ENCODE data around the gene ANKLE1. TPM values are rescaled to one million over a fixed set of nuclear protein-coding genes. Genes with fewer than 3 reads are reported as not detected.

Gene ANKLE1
- polyA plus RNA-seq, 2 of the 4 experiments (the other 2 are of a cell fraction) = 0.56 to 0.74 TPM

DNA sequence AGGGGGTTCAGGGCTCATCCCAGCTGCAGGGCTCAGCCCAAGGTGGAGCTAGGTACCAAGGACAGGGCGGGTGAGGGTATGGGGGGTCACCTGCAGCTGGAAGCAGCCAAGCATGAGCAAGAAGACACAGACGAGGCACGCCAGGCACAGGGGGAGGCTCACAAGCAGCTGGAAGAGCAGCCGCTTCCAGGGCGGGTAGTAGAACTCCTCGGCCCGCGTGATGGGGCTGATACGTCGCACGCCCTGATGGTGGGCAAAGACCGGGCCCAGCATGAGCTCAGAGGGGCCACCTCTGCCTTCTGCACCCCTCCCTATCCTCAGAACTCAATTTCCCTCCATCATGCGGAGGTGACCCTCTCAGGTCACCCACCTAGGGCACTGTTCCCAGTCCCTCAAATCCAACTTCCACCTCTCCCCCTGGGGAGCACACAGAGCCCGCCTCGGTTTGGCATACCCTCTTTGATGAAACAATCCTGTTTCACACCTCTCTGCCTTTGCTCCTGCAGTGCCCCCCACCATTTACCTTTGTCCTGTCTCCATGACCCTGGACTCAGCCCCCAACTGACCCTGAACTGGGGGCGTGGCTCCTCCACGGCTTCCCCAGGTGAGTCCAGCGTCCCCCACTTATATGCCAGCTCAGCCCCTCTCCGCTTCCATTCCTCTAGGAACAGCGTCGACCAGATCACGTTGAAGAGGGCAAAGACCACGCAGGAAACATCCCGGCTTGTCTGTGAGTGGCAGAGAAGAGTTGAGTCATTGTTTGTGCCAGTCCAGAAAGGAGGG lies 48.8 kb downstream of the ANKLE1 start:
- Histone ChIP-seq H3K4me1 (peaks cover 8% of the 10 kb centered on the region), H3K27ac (no peak overlapping the region), H3K9me3 (no peaks in the 10 kb centered on the region), H3K4me3 (no peak overlapping the region), H3K4me2 (no peak overlapping the region)
- 90% methylated on average over 19 of the region's 24 CpGs for WGBS (ENCODE audit: missing lambda C conversion rate)
- FAIRE-seq (no peak), ATAC-seq (no peak), DNase-seq (ENCODE audit: low read depth in 1 of 2, low spot score in 1 of 2) (no peak)
- POLR2A ChIA-PET = no interaction called here
- CTCF ChIA-PET = interaction anchor here (0.8 kb wide), 1 partner anchor 25 kb away, joined by 3 read pairs; the partner anchor contains the start of gene MRPL34
- TF ChIP-seq ZFP36 (IDR thresholded peaks at IDR 0.05; ENCODE audit: borderline replicate concordance, partially characterized antibody) (no peak), EHF (CRISPR knock-in tag; IDR thresholded peaks at IDR 0.05) (no peak), FOXS1 (CRISPR knock-in tag; IDR thresholded peaks at IDR 0.05) (no peak), E2F6 (IDR thresholded peaks at IDR 0.05; ENCODE audit: borderline replicate concordance, low read depth) (no peak), ZSCAN20 (CRISPR knock-in tag; IDR thresholded peaks at IDR 0.05) (no peak), MAFK (IDR thresholded peaks at IDR 0.05; ENCODE audit: partially characterized antibody) (no peak), KDM5A (IDR thresholded peaks at IDR 0.05) (no peak), RARB (CRISPR knock-in tag; IDR thresholded peaks at IDR 0.05) (no peak), ZNF302 (CRISPR knock-in tag; IDR thresholded peaks at IDR 0.05) (no peak), CEBPB (IDR thresholded peaks at IDR 0.05) (no peak), EHMT2 (IDR thresholded peaks at IDR 0.05; ENCODE audit: low read depth) (no peak), SMC3 (IDR thresholded peaks at IDR 0.05) (no peak), ZC3H11A (IDR thresholded peaks at IDR 0.05) (no peak), EP300 (IDR thresholded peaks at IDR 0.05) (no peak), NR3C1 (IDR thresholded peaks at IDR 0.05) (no peak)
- TF ChIP-seq, protein P1, sequence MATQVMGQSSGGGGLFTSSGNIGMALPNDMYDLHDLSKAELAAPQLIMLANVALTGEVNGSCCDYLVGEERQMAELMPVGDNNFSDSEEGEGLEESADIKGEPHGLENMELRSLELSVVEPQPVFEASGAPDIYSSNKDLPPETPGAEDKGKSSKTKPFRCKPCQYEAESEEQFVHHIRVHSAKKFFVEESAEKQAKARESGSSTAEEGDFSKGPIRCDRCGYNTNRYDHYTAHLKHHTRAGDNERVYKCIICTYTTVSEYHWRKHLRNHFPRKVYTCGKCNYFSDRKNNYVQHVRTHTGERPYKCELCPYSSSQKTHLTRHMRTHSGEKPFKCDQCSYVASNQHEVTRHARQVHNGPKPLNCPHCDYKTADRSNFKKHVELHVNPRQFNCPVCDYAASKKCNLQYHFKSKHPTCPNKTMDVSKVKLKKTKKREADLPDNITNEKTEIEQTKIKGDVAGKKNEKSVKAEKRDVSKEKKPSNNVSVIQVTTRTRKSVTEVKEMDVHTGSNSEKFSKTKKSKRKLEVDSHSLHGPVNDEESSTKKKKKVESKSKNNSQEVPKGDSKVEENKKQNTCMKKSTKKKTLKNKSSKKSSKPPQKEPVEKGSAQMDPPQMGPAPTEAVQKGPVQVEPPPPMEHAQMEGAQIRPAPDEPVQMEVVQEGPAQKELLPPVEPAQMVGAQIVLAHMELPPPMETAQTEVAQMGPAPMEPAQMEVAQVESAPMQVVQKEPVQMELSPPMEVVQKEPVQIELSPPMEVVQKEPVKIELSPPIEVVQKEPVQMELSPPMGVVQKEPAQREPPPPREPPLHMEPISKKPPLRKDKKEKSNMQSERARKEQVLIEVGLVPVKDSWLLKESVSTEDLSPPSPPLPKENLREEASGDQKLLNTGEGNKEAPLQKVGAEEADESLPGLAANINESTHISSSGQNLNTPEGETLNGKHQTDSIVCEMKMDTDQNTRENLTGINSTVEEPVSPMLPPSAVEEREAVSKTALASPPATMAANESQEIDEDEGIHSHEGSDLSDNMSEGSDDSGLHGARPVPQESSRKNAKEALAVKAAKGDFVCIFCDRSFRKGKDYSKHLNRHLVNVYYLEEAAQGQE (IDR thresholded peaks at IDR 0.05) = no peak

DNA sequence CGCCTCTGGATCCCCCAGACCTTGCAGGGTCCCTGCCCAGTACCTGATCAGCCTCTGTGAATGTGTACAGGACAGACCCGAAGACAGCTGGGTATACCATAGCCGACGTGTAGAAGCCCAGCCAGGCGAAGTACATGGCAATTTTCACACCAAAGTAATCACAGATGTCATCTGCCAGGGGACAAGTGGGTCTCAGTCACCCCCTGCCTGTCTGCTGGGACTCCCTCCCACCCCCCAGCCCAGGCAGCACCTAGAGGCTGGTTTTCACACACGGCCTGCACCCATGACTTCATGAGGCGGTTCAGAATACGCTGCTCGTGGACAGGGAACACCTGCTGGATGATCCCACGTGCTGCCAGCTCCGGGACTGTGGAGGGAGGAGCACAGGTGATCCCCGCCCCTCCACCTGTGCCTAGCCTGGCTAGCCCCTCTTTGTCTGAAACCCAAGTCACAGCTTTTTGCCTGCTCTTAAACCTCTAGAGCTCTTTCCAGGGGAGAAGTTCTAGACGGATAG lies 49.4 kb downstream of the ANKLE1 start:
- WGBS (ENCODE audit: missing lambda C conversion rate) = 83% methylated on average over 10 of the region's 13 CpGs
- ChIA-PET CTCF (interaction anchor here (1.6 kb wide), 1 partner anchor 26 kb away, joined by 3 read pairs; the partner anchor contains the start of gene MRPL34), POLR2A (no interaction called here)
- ATAC-seq = no peak
- TF ChIP-seq HOXA7 (CRISPR knock-in tag; IDR thresholded peaks at IDR 0.05) (no peak), ZNF302 (CRISPR knock-in tag; IDR thresholded peaks at IDR 0.05) (no peak), KDM1A (IDR thresholded peaks at IDR 0.05; ENCODE audit: low read depth) (no peak), HOXB13 (CRISPR knock-in tag; IDR thresholded peaks at IDR 0.05; ENCODE audit: low read depth) (no peak)
- TF ChIP-seq, protein P2, sequence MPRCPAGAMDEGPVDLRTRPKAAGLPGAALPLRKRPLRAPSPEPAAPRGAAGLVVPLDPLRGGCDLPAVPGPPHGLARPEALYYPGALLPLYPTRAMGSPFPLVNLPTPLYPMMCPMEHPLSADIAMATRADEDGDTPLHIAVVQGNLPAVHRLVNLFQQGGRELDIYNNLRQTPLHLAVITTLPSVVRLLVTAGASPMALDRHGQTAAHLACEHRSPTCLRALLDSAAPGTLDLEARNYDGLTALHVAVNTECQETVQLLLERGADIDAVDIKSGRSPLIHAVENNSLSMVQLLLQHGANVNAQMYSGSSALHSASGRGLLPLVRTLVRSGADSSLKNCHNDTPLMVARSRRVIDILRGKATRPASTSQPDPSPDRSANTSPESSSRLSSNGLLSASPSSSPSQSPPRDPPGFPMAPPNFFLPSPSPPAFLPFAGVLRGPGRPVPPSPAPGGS (IDR thresholded peaks at IDR 0.05) = no peak
- no peaks in the 10 kb centered on the region for H3K9me3 ChIP-seq
- no peak overlapping the region for H3K27ac ChIP-seq
- H3K4me2 ChIP-seq = no peak overlapping the region
- no peak overlapping the region for H3K4me3 ChIP-seq
- peaks cover 13% of the 10 kb centered on the region for H3K4me1 ChIP-seq
- DNase-seq (ENCODE audit: low read depth in 1 of 2, low spot score in 1 of 2) = no peak
- no peak for FAIRE-seq

All from A549 (cell line).